ENCODE results near the gene PCDHGA6.
A peak's percentile ranks its signal among the peaks of the same experiment; 100 is the strongest.

PCDHGA6 gene

DNA sequence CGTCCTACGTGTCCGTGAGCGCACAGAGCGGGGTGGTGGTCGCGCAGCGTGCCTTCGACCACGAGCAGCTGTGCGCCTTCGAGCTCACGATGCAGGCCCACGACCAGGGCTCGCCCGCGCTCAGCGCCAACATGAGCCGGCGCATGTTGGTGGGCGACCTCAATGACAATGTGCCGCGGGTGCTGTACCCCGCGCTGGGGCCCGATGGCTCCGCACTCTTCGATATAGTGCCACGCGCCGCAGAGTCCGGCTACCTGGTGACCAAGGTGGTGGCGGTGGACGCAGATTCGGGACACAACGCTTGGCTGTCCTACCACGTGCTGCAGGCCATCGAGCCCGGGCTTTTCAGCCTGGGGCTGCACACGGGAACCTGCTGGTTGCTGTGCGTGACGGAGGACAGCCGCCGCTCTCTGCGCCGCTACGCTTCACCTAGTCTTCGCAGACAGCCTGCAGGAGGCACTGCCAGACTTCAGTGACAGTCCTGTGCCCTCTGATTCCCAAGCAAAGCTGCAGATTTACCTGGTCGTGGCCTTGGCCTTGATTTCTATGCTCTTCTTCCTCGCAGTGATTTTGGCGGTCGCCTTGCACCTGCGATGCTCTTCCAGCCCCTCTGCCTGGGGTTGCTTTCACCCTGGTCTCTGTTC, 54.2 kb downstream of the PCDHGA6 start:
- Histone ChIP-seq H2BK12ac (ENCODE audit: low read length in 2 of 2) (no peak overlapping the region), H2BK15ac (ENCODE audit: low read depth, poor library complexity, severe bottlenecking) (no peak overlapping the region), H3K4ac (ENCODE audit: low read depth in 1 of 2, low read length in 2 of 2) (no peak overlapping the region), H3K79me1 (replicated peaks; ENCODE audit: low read length, poor library complexity, severe bottlenecking) (peaks cover 28% of the 10 kb centered on the region), H4K91ac (ENCODE audit: low read length) (no peak overlapping the region), H3K27me3 (ENCODE audit: control insufficient read depth in 1 of 2, insufficient read depth in 1 of 2, low read length in 2 of 2) (no peaks in the 10 kb centered on the region), H2AFZ (ENCODE audit: low read depth, low read length) (no peak overlapping the region), H2AK5ac (ENCODE audit: low read length, severe bottlenecking) (no peak overlapping the region), H3K4me2 (ENCODE audit: low read length, poor library complexity, severe bottlenecking) (no peak overlapping the region), H3K9ac (ENCODE audit: low read length) (no peak overlapping the region), H2BK5ac (ENCODE audit: low read depth, low read length, poor library complexity, severe bottlenecking) (no peak overlapping the region), H2BK120ac (ENCODE audit: low read depth, low read length) (no peak overlapping the region), H3K14ac (ENCODE audit: low read length in 2 of 2) (no peak overlapping the region), H3K27ac (ENCODE audit: low read length, poor library complexity, severe bottlenecking) (no peak overlapping the region), H3K36me3 (ENCODE audit: control insufficient read depth in 1 of 2, insufficient read depth in 2 of 2, low read depth in 1 of 2, low read length in 2 of 2) (peaks cover 30 to 43% of the 10 kb centered on the region in 2 experiments), H3K23ac (ENCODE audit: low read length in 2 of 2) (no peak overlapping the region), H3K4me3 (ENCODE audit: insufficient read depth in 1 of 2, low read depth in 1 of 2, low read length in 2 of 2) (peak overlapping the region; percentile 31 to 39), H4K8ac (ENCODE audit: low read length) (no peak overlapping the region), H3K9me3 (ENCODE audit: control insufficient read depth, low read length) (peaks cover 30% of the 10 kb centered on the region), H3K18ac (ENCODE audit: low read depth in 1 of 2, low read length in 2 of 2) (no peak overlapping the region), H3K4me1 (ENCODE audit: control insufficient read depth, insufficient read depth, low read depth, low read length) (peaks cover 2% of the 10 kb centered on the region)
- 98% methylated on average over 53 of the region's 53 CpGs for WGBS
- no peak for DNase-seq

All from mesenchymal stem cell (in vitro differentiated cells and primary cell).